Type B pancreatic cell (in vitro differentiated cells): ENCODE data around the gene STK40. TPM values are rescaled to one million over a fixed set of nuclear protein-coding genes. Genes with fewer than 3 reads are reported as not detected.

ENCODE experiments used
- DNase-seq: peaks from one replicate; pipeline ENCODE4 v3.0.0; 2021; ENCODE audit warnings: mixed read lengths; ENCODE audit not compliant: unreplicated experiment; ENCODE audit errors: extremely low spot score
- H3K27ac Mint-ChIP-seq: 2 replicates; pipeline ENCODE4 v1.8.0; 2021; ENCODE audit warnings: mild to moderate bottlenecking, mixed read lengths
- H3K27me3 Mint-ChIP-seq: 2 replicates; pipeline ENCODE4 v1.8.0; 2021; ENCODE audit warnings: mixed read lengths
- H3K36me3 Mint-ChIP-seq: 2 replicates; pipeline ENCODE4 v1.8.0; 2021; ENCODE audit warnings: mixed read lengths
- H3K4me1 Mint-ChIP-seq: one replicate; pipeline ENCODE4 v1.8.0; 2021; ENCODE audit warnings: mixed read lengths; ENCODE audit not compliant: unreplicated experiment
- H3K4me3 Mint-ChIP-seq: 2 replicates; pipeline ENCODE4 v1.8.0; 2021; ENCODE audit warnings: mild to moderate bottlenecking, mixed read lengths
- H3K9me3 Mint-ChIP-seq: 2 replicates; pipeline ENCODE4 v1.8.0; 2021; ENCODE audit warnings: mixed read lengths
- long read RNA-seq: library from polyadenylated mRNA; unstranded; transcript quantifications from one replicate; pipeline ENCODE4 v2.0.0, GENCODE V29; 2020
- total RNA-seq: library from RNA; stranded (reverse); gene quantifications from 2 replicates; pipeline ENCODE4 v1.2.1, GENCODE V29; 2021; ENCODE audit warnings: low replicate concordance
- TF ChIP-seq, protein P1 (sequence below): fragments of 200-600 bp; sonication (generic); conservative IDR thresholded peaks from 2 replicates; pipeline ENCODE4 v1.5.0; 2021; ENCODE audit warnings: antibody characterized with exemption, mild to moderate bottlenecking

The STK40 gene, protein sequence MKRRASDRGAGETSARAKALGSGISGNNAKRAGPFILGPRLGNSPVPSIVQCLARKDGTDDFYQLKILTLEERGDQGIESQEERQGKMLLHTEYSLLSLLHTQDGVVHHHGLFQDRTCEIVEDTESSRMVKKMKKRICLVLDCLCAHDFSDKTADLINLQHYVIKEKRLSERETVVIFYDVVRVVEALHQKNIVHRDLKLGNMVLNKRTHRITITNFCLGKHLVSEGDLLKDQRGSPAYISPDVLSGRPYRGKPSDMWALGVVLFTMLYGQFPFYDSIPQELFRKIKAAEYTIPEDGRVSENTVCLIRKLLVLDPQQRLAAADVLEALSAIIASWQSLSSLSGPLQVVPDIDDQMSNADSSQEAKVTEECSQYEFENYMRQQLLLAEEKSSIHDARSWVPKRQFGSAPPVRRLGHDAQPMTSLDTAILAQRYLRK
- total RNA-seq, result 58.5 and 59.5 TPM in 2 replicates
- long read RNA-seq, partial matches to known transcripts, result 1 of 6 reads
- long read RNA-seq, other reads (novel, unspliced or antisense), result 5 of 6 reads

DNA sequence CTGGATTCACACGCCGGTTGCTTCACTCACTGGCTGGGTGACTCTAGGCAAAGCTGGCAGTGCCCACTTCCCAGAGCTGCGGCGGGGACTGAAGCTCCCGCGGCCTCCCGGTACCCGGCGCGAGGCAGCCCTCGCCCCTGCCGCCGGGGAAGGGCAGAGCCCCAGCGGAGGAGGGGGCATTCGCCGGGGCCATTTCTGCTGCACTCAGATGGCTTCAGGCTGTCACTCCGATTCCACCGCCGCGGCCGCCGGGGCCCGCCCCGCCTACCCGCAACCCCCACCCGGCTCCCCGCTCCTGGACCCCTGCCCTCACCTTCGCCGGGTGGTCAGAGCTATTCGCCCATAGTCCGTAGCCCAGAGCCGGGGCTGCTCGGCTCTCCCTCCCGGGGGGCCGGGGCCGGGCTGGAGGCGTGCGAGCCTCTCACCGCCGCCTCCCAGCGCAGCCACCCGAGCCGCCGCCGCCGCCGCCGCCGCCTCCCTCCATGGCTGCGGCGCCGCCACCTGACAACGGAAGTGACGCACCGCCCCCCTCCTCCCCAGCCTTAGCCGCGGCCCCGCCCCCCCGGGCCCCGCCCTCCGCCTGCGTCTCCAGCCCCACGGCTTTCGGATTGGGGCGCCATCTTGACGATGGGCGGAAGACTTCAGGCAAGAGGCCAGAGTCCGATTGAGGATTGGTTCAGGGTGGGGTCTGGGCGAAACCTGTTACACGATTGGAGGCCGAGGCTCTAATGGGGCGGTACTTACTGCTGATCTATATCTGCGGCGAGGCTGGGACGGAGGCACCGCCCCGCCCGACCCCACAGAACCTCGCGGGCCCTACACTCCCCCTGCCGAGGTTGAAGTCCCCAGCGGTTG, at the start of gene STK40:
STK40 (minus strand) TSS at position 515 of the 855 bp plus-strand sequence. CDS start 24,592 bp downstream, outside the sequence.
- TF ChIP-seq, protein P1, sequence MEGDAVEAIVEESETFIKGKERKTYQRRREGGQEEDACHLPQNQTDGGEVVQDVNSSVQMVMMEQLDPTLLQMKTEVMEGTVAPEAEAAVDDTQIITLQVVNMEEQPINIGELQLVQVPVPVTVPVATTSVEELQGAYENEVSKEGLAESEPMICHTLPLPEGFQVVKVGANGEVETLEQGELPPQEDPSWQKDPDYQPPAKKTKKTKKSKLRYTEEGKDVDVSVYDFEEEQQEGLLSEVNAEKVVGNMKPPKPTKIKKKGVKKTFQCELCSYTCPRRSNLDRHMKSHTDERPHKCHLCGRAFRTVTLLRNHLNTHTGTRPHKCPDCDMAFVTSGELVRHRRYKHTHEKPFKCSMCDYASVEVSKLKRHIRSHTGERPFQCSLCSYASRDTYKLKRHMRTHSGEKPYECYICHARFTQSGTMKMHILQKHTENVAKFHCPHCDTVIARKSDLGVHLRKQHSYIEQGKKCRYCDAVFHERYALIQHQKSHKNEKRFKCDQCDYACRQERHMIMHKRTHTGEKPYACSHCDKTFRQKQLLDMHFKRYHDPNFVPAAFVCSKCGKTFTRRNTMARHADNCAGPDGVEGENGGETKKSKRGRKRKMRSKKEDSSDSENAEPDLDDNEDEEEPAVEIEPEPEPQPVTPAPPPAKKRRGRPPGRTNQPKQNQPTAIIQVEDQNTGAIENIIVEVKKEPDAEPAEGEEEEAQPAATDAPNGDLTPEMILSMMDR, result no peak
- H3K27me3 Mint-ChIP-seq, result no peaks in the 10 kb centered on the region
- no peaks in the 10 kb centered on the region for H3K36me3 Mint-ChIP-seq
- peak within 1 kb of the TSS; percentile 92 for H3K4me3 Mint-ChIP-seq
- H3K27ac Mint-ChIP-seq, result peak within 1 kb of the TSS; percentile 100
- peaks cover 42% of the 10 kb centered on the region for H3K4me1 Mint-ChIP-seq
- peak; percentile 97 for DNase-seq
- H3K9me3 Mint-ChIP-seq, result no peaks in the 10 kb centered on the region

DNA sequence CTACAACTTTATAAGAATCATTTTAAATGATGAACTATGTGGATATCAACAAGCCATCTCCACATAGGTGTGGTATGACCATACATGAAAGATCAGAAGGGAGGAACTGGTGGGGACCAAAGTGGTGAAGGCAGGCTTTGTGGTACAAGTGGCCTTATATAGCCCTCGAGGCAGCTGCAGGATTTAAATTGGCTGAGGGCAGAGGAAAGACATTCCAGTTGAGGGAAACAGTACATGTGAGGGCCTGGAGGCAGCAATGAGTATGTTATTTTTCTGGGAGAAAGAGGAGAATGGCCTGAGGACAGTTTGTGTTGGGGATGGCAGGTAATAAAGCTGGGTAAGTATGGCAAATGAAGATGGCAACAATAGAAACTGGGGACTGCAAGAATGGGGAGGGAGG, 47.4 kb upstream of the STK40 start:
- no peak overlapping the region for H3K4me3 Mint-ChIP-seq
- no peaks in the 10 kb centered on the region for H3K4me1 Mint-ChIP-seq
- peak overlapping the region; percentile 41 for H3K27ac Mint-ChIP-seq

DNA sequence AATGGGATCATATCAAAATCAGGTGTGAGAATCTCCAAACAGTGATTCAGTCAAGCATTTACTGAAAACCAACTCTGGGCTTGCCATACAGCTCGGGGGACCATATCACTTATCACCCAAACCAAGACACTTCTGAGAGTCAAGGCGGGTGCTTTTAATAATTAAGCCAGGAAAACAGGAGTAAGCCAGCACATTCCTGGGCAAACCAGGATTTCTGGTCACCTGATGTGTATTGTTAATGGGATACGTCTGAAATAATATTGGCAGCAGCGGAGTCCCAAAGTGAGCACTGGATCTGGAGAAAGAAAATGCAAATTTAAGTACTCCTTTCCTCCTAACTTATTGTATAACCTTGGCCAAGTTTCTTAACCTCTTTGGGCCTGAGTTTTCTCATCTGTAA, 46.9 kb upstream of the STK40 start:
- Mint-ChIP-seq H3K4me1 (no peaks in the 10 kb centered on the region), H3K36me3 (peaks cover 21% of the 10 kb centered on the region), H3K4me3 (no peak overlapping the region), H3K27me3 (no peaks in the 10 kb centered on the region), H3K9me3 (no peaks in the 10 kb centered on the region), H3K27ac (peak overlapping the region; percentile 41)
- TF ChIP-seq, protein P1, result no peak
- DNase-seq, result no peak

More for the DNA sequence above, 47.4 kb upstream of the STK40 start:
- H3K36me3 Mint-ChIP-seq, result peaks cover 21% of the 10 kb centered on the region
- no peak for DNase-seq
- no peaks in the 10 kb centered on the region for H3K9me3 Mint-ChIP-seq
- no peaks in the 10 kb centered on the region for H3K27me3 Mint-ChIP-seq
- TF ChIP-seq, protein P1, result no peak

DNA sequence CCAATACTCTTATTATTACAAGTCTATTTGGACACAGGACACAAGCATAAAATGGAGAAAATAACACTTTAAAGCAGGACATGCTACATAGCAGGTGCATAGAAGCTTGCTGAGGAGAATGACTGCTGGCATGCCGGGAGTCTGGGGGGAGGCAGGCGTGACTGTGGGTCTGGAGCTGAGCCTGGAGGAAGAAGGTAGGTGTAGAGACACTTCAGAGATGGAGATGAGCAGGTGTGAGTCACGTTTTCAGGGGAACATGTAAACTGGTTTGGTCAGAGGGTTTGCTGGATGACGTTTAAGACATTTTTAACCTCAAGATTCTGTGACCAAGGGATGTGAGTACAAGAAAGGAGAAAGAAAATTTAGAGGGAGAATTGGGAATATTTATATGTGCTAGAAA, 40.1 kb upstream of the STK40 start:
- peaks cover 6% of the 10 kb centered on the region for H3K4me1 Mint-ChIP-seq
- peak overlapping the region; percentile 85 for H3K27ac Mint-ChIP-seq
- no peaks in the 10 kb centered on the region for H3K27me3 Mint-ChIP-seq
- no peaks in the 10 kb centered on the region for H3K9me3 Mint-ChIP-seq
- TF ChIP-seq, protein P1, result no peak
- peak overlapping the region; percentile 13 for H3K4me3 Mint-ChIP-seq
- no peak for DNase-seq
- H3K36me3 Mint-ChIP-seq, result peaks cover 13% of the 10 kb centered on the region

DNA sequence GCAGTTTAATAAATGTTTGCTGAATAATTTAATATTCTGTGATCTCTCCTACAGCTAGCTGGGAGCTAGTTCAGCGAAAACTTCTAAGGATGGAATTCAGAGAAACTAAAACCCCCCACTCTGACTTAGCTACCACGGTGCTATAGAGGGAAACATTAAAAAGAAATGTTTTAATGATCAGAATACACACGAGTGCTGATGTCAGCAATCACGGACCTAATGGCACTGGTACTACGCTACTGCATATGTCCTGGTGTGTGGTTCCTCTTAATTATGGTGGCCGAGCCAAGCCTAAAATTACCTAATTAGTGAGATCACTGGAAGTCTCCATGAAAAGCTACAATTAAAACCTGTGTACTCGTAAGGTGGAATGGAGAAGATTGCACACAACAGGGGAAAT, 35.9 kb upstream of the STK40 start:
- Mint-ChIP-seq H3K36me3 (peaks cover 20% of the 10 kb centered on the region), H3K27ac (no peak overlapping the region), H3K27me3 (no peaks in the 10 kb centered on the region), H3K4me3 (no peak overlapping the region), H3K9me3 (no peaks in the 10 kb centered on the region), H3K4me1 (peaks cover 12% of the 10 kb centered on the region)
- no peak for DNase-seq
- TF ChIP-seq, protein P1, result no peak
